ENCODE data around the gene CPT1A. TPM values are rescaled to one million over a fixed set of nuclear protein-coding genes. Genes with fewer than 3 reads are reported as not detected.
A peak's percentile ranks its signal among the peaks of the same experiment; 100 is the strongest.

The CPT1A gene
- total and polyA plus RNA-seq, 8 donors = 7.0 to 103 (median 30.1) TPM

DNA sequence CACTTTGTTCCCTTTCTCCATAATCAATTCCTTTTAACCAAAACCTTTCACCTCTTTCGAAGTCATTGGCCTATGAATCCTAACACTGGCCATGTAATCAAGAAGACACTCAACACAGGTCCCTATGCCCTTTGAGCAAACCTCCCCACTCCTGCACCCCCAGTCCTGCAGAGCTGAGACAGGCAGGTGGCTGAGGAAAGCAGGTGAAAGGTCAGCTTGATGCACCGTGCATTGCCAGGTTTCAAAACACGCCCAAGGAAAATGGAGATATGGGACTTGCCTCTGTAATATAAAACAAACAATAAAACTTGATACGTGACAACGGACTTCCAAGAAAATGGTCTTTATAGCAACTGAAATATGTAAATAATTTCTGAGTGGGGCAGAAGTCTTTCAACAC lies 10.6 kb downstream of the CPT1A start:
- intact Hi-C loops (cut with DNase I; ENCODE audit: low total_unique reads) = no loop called here
- Histone ChIP-seq H3K27me3 (no peaks in the 10 kb centered on the region), H3K27ac (peak overlapping the region; percentile 5 to 98 (median 53)), H3K4me1 (peaks cover 42 to 96% (median 87%) of the 10 kb centered on the region in 4 donors), H3K9me3 (no peaks in the 10 kb centered on the region), H3K36me3 (peaks cover 3 to 20% (median 14%) of the 10 kb centered on the region in 4 donors), H3K4me3 (no peak overlapping the region)
- WGBS, 5 donors = 37 to 59% (median 52%) methylated on average over 5 of the region's 5 CpGs
- DNase-seq = peak; percentile 74 to 91
- TF ChIP-seq POLR2AphosphoS5 (IDR thresholded peaks at IDR 0.05) (peak in 1 of 3 donors; percentile 44), CTCF (IDR thresholded peaks at IDR 0.05) (no peak), POLR2A (IDR thresholded peaks at IDR 0.05) (no peak)

GRCh38 chr11:68829581-68829980 lies 12.1 kb downstream of the CPT1A start:
- intact Hi-C loops (cut with DNase I; ENCODE audit: low total_unique reads) = no loop called here
- TF ChIP-seq POLR2A (IDR thresholded peaks at IDR 0.05) = no peak
- TF ChIP-seq EP300 (IDR thresholded peaks at IDR 0.05) = no peak
- no peak for TF ChIP-seq POLR2AphosphoS5 (IDR thresholded peaks at IDR 0.05)
- no peak for TF ChIP-seq CTCF (IDR thresholded peaks at IDR 0.05)
- H3K9me3 ChIP-seq = no peaks in the 10 kb centered on the region
- no peak overlapping the region for H3K4me3 ChIP-seq
- peak overlapping the region in 2 of 5 donors; percentile 61 to 98 for H3K27ac ChIP-seq
- peaks cover 44 to 91% (median 84%) of the 10 kb centered on the region in 4 donors for H3K4me1 ChIP-seq
- 83 to 92% (median 86%) methylated on average over 15 of the region's 15 CpGs for WGBS, 5 donors
- H3K27me3 ChIP-seq = no peaks in the 10 kb centered on the region
- H3K36me3 ChIP-seq = peaks cover 3 to 20% (median 14%) of the 10 kb centered on the region in 4 donors
- no peak for DNase-seq

GRCh38 chr11:68828957-68829356 lies 12.8 kb downstream of the CPT1A start:
- intact Hi-C loops (cut with DNase I; ENCODE audit: low total_unique reads) = no loop called here
- Histone ChIP-seq H3K36me3 (peaks cover 3 to 20% (median 14%) of the 10 kb centered on the region in 4 donors), H3K27me3 (no peaks in the 10 kb centered on the region), H3K4me1 (peaks cover 44 to 86% (median 80%) of the 10 kb centered on the region in 4 donors), H3K27ac (peak overlapping the region in 3 of 5 donors; percentile 38 to 98 (median 61)), H3K4me3 (peak overlapping the region in 1 of 4 donors; percentile 3), H3K9me3 (no peaks in the 10 kb centered on the region)
- WGBS, 5 donors = 66 to 74% (median 70%) methylated on average over 12 of the region's 12 CpGs
- TF ChIP-seq EP300 (IDR thresholded peaks at IDR 0.05) (no peak), CTCF (IDR thresholded peaks at IDR 0.05) (no peak), POLR2A (IDR thresholded peaks at IDR 0.05) (no peak), POLR2AphosphoS5 (IDR thresholded peaks at IDR 0.05) (no peak)
- no peak for DNase-seq

DNA sequence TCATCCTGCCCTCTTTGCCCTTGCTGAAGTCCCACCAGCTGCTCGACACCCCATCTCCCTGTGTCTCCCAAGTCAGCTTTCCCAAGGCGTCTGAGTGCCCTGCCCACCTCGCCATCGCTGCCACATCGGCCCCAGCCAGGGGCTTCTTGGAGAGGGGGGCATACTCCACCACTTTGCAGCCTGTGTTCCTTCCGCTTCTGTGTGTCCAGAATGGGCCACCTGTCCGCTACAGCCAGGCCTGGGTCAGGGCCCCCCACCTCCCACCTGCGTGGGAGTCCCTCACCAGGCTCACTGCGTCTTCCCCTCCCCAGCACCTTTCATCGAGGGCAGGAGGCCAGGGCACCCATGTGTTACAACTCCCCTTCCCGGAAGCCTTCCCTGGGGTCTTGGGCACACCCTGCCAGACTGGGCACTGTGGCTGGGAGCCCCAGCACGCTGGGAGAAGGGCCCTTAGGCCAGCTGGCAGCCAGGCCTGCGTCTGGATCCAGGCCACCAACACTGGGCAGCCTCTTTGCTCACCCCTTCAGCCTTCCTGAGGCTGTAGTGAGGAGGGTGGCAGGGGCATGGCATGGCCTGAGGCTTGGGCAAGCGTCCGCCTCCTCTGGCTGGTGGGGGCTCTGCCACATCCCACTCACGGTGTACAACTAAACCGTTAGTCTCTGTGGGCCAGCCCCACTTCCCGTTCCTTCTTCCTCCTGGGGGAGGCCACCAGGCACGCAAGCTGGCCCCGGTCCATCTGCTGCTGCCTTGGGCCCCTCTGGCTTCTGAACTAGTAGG lies 13.4 kb downstream of the CPT1A start:
- 46 to 66% (median 56%) methylated on average over 13 to 20 of the region's 20 CpGs for WGBS, 5 donors
- DNase-seq = peak in 1 of 2 donors; percentile 63
- intact Hi-C loops (cut with DNase I; ENCODE audit: low total_unique reads) = no loop called here
- H3K36me3 ChIP-seq = peaks cover 3 to 20% (median 16%) of the 10 kb centered on the region in 4 donors
- H3K4me1 ChIP-seq = peaks cover 43 to 80% (median 76%) of the 10 kb centered on the region in 4 donors
- no peaks in the 10 kb centered on the region for H3K9me3 ChIP-seq
- TF ChIP-seq POLR2A (IDR thresholded peaks at IDR 0.05) (no peak), EP300 (IDR thresholded peaks at IDR 0.05) (no peak), CTCF (IDR thresholded peaks at IDR 0.05) (no peak), POLR2AphosphoS5 (IDR thresholded peaks at IDR 0.05) (no peak)
- peak overlapping the region in 1 of 4 donors; percentile 3 for H3K4me3 ChIP-seq
- peak overlapping the region in 4 of 5 donors; percentile 10 to 98 (median 50) for H3K27ac ChIP-seq
- H3K27me3 ChIP-seq = no peaks in the 10 kb centered on the region
